Tibial nerve (tissue), 4 donors: ENCODE measurements around the gene SMIM29. TPM values are rescaled to one million over a fixed set of nuclear protein-coding genes. Genes with fewer than 3 reads are reported as not detected.

ENCODE experiments used
- DNase-seq, 2 donors: peaks; one replicate each; pipeline ENCODE4 v3.0.0-alpha.2; 2019; ENCODE audit warnings: low spot score in 2 of 2
- H3K27ac ChIP-seq, 4 donors: fragments of 200-600 bp; sonication (generic) in 3 of 4; one replicate each; pipeline ENCODE4 v1.5.1; 2017 to 2019; ENCODE audit warnings: mild to moderate bottlenecking in 1 of 4
- H3K27me3 ChIP-seq, 2 donors: fragments of 200-600 bp; sonication (generic) in 1 of 2; one replicate each; pipeline versions ENCODE4 v1.5.1 to v1.6.0; 2017 to 2019
- H3K36me3 ChIP-seq, 3 donors: fragments of 200-600 bp; sonication (generic); one replicate each; pipeline ENCODE4 v1.5.1; 2018 to 2019
- H3K4me1 ChIP-seq, 4 donors: fragments of 200-600 bp; sonication (generic) in 3 of 4; one replicate each; pipeline ENCODE4 v1.5.1; 2017 to 2019
- H3K4me3 ChIP-seq, 4 donors: fragments of 200-600 bp; sonication (generic) in 3 of 4; one replicate each; pipeline ENCODE4 v1.5.1; 2017 to 2019; ENCODE audit warnings: mild to moderate bottlenecking in 1 of 4, moderate library complexity in 1 of 4
- H3K9me3 ChIP-seq, 4 donors: fragments of 200-600 bp; sonication (generic) in 3 of 4; one replicate each; pipeline ENCODE4 v1.5.1; 2017 to 2019
- CTCF ChIP-seq, 5 experiments: fragments of 200-600 bp in 3 of 5; fragments of 450-650 bp in 2 of 5; sonication (generic) in 3 of 5; IDR thresholded peaks; one replicate each; pipeline ENCODE4 v1.5.1; 2016 to 2019; ENCODE audit warnings: antibody characterized with exemption in 5 of 5, mild to moderate bottlenecking in 3 of 5, moderate library complexity in 2 of 5
- EP300 ChIP-seq, 2 donors: sonication (generic); formaldehyde crosslinking; IDR thresholded peaks; one replicate each; pipeline ENCODE4 v1.6.1; 2017; ENCODE audit warnings: antibody characterized with exemption in 2 of 2, mild to moderate bottlenecking in 1 of 2
- POLR2A ChIP-seq, 2 donors: fragments of 450-650 bp; IDR thresholded peaks; one replicate each; pipeline ENCODE4 v1.6.1; 2017; ENCODE audit warnings: antibody characterized with exemption in 2 of 2, mild to moderate bottlenecking in 2 of 2, moderate library complexity in 2 of 2
- WGBS, 2 donors: methylation state at CpG; one replicate each; pipeline ENCODE4 v1.1.5; 2018; 5-methylcytosine and 5-hydroxymethylcytosine counted together
- total RNA-seq, 4 donors: library from RNA; depleted of rRNA; stranded (reverse); fragments of >200 nt; gene quantifications; one replicate each; pipeline ENCODE4 v1.1.0, GENCODE V29; 2016

Gene SMIM29
- total RNA-seq, 4 donors from 2014 or later = 36.3 to 51.9 (median 42.9) TPM

DNA sequence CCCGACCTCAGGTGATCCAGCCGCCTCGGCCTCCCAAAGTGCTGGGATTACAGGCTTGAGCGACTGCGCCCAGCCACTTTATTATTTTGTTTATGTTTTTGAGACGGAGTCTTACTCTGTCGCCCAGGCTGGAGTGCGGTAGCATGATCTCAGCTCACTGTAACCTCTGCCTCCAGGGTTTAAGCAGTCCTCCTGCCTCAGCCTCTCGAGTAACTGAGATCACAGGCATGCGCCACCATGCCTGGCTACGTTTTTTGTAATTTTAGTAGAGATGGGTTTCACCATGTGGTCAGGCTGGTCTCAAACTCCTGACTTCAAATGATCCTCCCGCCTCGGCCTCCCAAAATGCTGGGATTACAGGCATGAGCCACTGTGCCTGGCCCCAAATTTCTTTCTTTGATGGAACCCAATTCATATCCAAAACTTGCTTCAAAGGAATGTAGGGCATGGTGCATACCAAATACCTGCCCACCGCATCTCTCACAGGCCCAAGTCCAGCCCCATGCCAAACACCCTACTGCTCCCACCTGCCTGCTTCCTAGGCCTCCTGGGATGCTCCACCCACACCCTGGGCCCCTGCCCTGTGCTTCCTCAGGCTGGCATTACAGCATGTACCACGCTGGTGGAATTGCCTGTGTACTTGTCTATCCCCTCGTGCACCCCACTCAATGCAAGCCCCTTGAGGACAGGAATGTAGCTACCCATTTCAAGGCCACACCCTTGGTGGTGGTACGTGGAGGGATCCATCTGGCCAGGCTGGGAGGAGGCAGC, 17.1 kb downstream of the SMIM29 start:
- no peaks in the 10 kb centered on the region for H3K9me3 ChIP-seq
- no peaks in the 10 kb centered on the region for H3K27me3 ChIP-seq
- H3K4me3 ChIP-seq = no peak overlapping the region
- TF ChIP-seq POLR2A (IDR thresholded peaks at IDR 0.05) (no peak), CTCF (IDR thresholded peaks at IDR 0.05) (no peak), EP300 (IDR thresholded peaks at IDR 0.05) (no peak)
- peak in 1 of 2 donors; percentile 7 for DNase-seq
- no peaks in the 10 kb centered on the region for H3K36me3 ChIP-seq
- 93 to 95% methylated on average over 17 of the region's 17 CpGs for WGBS, 2 donors
- peaks cover 0 to 23% (median 9%) of the 10 kb centered on the region in 4 donors for H3K4me1 ChIP-seq
- H3K27ac ChIP-seq = no peak overlapping the region

GRCh38 chr6:34230653-34231371, 18.0 kb downstream of the SMIM29 start:
- no peak for TF ChIP-seq POLR2A (IDR thresholded peaks at IDR 0.05)
- no peak for TF ChIP-seq CTCF (IDR thresholded peaks at IDR 0.05)
- no peak for TF ChIP-seq EP300 (IDR thresholded peaks at IDR 0.05)
- no peaks in the 10 kb centered on the region for H3K9me3 ChIP-seq
- no peak overlapping the region for H3K27ac ChIP-seq
- no peak overlapping the region for H3K4me3 ChIP-seq
- 83 to 85% methylated on average over 5 of the region's 5 CpGs for WGBS, 2 donors
- H3K27me3 ChIP-seq = no peaks in the 10 kb centered on the region
- DNase-seq = peak in 1 of 2 donors; percentile 12
- peaks cover 0 to 14% (median 5%) of the 10 kb centered on the region in 4 donors for H3K4me1 ChIP-seq
- H3K36me3 ChIP-seq = no peaks in the 10 kb centered on the region

DNA sequence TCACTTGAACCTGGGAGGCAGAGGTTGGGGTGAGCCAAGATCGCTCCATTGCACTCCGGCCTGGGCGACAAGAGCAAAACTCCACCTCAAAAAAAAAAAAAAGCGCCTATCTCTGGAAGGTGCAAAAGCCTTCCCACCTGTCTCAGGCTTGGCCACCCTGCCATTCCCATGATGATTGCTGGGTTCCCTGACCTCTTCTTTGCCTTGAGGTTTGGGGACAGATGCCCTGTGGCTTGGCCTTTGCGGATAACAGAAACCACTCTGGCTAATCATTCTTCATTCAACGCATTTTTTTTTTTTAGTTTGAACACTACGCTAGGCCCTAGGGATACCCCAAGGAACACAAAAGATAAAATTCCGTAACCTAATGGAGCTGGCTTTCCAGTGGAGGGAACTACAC, 18.9 kb downstream of the SMIM29 start:
- H3K4me3 ChIP-seq = no peak overlapping the region
- H3K27me3 ChIP-seq = no peaks in the 10 kb centered on the region
- no peaks in the 10 kb centered on the region for H3K36me3 ChIP-seq
- no peak for TF ChIP-seq EP300 (IDR thresholded peaks at IDR 0.05)
- TF ChIP-seq POLR2A (IDR thresholded peaks at IDR 0.05) = no peak
- no peak for TF ChIP-seq CTCF (IDR thresholded peaks at IDR 0.05)
- WGBS, 2 donors = 93 to 94% methylated on average over 8 of the region's 8 CpGs
- peak in 1 of 2 donors; percentile 5 for DNase-seq
- no peak overlapping the region for H3K27ac ChIP-seq
- peaks cover 0 to 5% (median 0%) of the 10 kb centered on the region in 4 donors for H3K4me1 ChIP-seq
- no peaks in the 10 kb centered on the region for H3K9me3 ChIP-seq

- no peak overlapping the region for H3K27ac ChIP-seq
- H3K4me1 ChIP-seq = peaks cover 0 to 14% (median 11%) of the 10 kb centered on the region in 4 donors
- 89 to 91% methylated on average over 16 of the region's 16 CpGs for WGBS, 2 donors
- TF ChIP-seq POLR2A (IDR thresholded peaks at IDR 0.05) (no peak), CTCF (IDR thresholded peaks at IDR 0.05) (no peak), EP300 (IDR thresholded peaks at IDR 0.05) (no peak)
- no peaks in the 10 kb centered on the region for H3K9me3 ChIP-seq
- no peaks in the 10 kb centered on the region for H3K27me3 ChIP-seq
- H3K36me3 ChIP-seq = no peaks in the 10 kb centered on the region
- H3K4me3 ChIP-seq = no peak overlapping the region
- no peak for DNase-seq
These were observed 20.9 kb downstream of the SMIM29 start for GRCh38 chr6:34227761-34228421.
